ENCODE data around the gene KLF12.

KLF12 gene

DNA sequence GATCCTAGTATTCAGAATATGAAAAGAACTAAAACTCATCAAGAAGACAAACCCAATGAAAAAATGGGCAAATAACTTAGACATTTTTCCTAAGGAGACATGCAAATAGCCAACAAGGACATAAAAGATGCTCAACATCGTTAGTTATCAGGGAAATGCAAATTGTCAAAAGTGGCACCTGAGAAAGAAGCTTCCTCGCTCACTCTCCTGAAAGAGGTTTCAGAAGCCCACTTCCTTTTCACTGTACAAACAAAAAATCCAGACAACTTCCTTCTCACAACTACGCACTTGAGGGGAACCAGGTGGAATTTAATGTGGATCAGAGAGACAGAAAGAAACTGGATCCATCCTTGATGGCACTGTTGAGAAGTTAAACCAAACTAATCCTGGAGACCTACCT is 41.5 kb downstream of the KLF12 start:
- no peak overlapping the region for H3K4me3 ChIP-seq (ENCODE audit: low read depth, low read length)
- TF ChIP-seq, protein P1, sequence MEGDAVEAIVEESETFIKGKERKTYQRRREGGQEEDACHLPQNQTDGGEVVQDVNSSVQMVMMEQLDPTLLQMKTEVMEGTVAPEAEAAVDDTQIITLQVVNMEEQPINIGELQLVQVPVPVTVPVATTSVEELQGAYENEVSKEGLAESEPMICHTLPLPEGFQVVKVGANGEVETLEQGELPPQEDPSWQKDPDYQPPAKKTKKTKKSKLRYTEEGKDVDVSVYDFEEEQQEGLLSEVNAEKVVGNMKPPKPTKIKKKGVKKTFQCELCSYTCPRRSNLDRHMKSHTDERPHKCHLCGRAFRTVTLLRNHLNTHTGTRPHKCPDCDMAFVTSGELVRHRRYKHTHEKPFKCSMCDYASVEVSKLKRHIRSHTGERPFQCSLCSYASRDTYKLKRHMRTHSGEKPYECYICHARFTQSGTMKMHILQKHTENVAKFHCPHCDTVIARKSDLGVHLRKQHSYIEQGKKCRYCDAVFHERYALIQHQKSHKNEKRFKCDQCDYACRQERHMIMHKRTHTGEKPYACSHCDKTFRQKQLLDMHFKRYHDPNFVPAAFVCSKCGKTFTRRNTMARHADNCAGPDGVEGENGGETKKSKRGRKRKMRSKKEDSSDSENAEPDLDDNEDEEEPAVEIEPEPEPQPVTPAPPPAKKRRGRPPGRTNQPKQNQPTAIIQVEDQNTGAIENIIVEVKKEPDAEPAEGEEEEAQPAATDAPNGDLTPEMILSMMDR (IDR thresholded peaks at IDR 0.05; ENCODE audit: borderline replicate concordance, insufficient read depth, low read depth, low read length), result no peak

DNA sequence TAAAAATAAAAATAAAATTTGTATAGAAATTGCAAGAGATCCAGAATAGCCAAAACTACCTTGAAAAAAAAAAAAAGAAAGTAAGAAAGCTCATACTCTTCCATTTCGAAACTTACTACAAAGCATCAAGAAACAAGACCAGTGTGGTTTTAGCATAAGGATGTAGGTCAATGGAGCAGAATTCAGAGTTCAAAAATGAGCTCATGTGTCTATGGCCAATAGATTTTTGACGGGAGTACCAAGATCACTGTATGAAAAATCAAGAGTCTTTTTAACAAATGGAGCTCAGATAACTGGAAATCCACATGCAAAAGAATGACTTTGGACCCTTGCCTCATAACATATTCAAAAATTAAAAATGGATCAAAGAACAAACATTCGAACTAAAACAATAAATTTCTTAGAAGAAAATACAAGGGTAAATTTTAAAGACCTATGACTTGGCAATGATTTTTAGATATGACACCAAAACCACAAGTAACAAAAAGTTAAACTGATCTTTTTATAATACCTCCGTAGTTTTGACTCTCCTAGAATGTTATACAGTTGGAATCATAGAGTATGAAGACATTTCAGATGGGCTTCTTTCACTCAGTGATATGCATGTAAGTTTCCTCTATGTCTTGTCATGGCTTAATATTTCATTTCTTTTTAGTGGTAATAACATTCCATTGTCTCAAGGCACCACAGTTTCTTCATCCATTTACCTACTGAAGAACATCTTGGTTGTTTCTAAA is 43.2 kb downstream of the KLF12 start:
- no peak overlapping the region for H3K4me3 ChIP-seq (ENCODE audit: low read depth, low read length)
- TF ChIP-seq, protein P1 (IDR thresholded peaks at IDR 0.05; ENCODE audit: borderline replicate concordance, insufficient read depth, low read depth, low read length), result no peak

DNA sequence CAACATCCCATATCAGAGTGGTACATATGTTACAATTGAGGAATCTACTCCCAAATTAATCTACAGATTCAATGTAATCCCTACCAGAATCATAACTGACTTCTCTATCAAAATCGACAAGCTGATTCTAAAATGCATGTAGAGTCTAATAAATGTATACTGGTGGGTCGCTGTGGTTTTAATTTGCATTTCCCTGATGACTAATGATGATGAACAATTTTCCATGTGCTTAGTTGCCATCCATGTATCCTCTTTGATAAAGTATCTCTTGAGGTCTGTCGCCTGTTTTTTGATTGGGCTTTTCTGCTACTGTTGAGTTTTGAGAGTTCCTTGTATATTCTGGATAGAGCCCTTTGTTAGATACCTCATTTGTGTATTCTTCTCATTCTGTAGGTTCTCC is 43.8 kb downstream of the KLF12 start:
- TF ChIP-seq, protein P1 (IDR thresholded peaks at IDR 0.05; ENCODE audit: borderline replicate concordance, insufficient read depth, low read depth, low read length), result no peak
- H3K4me3 ChIP-seq (ENCODE audit: low read depth, low read length), result no peak overlapping the region

DNA sequence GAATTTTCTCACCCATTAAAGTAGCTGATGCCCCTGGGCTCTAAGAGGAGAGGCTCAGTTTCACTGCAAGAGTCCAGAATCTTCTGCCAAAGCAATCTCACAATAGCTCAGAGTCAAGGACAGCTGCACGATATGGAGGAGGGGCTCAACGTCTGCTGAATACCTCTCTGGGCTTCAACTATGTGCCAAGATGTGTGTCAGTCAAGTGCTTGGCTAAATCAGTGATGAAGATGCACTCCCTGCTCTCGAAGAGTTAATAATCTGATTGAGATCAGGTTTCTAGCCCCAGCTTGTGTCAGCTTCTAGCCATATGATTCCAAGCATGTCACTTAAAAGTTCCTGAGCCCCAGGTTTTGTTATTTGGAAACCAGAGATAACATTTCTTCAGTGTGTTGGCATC is 46.8 kb downstream of the KLF12 start:
- H3K4me3 ChIP-seq (ENCODE audit: low read depth, low read length), result no peak overlapping the region
- TF ChIP-seq, protein P1 (IDR thresholded peaks at IDR 0.05; ENCODE audit: borderline replicate concordance, insufficient read depth, low read depth, low read length), result no peak
